ENCODE measurements around the gene PLB1. TPM values are rescaled to one million over a fixed set of nuclear protein-coding genes. Genes with fewer than 3 reads are reported as not detected.

Gene PLB1
- total RNA-seq, 2 experiments from 2014 or later: 0.87 to 1.1 TPM

GRCh38 chr2:28593160-28593755 lies 97.4 kb downstream of the PLB1 start:
- Mint-ChIP-seq H3K9me3 (ENCODE audit: low read depth) (no peaks in the 10 kb centered on the region), H3K4me3 (no peak overlapping the region), H3K27ac (no peak overlapping the region), H3K27me3 (no peaks in the 10 kb centered on the region), H3K4me1 (peaks cover 22% of the 10 kb centered on the region), H3K36me3 (ENCODE audit: low read depth) (no peaks in the 10 kb centered on the region)
- ChIA-PET POLR2A (no interaction called here), CTCF (interaction anchor here (0.6 to 4.7 kb wide), 30 partner anchors 12 to 454 kb away, joined by 3 to 55 read pairs (median 6); partner anchors contain the start of gene PPP1CB)
- ATAC-seq (no peak), DNase-seq (no peak)
- intact Hi-C loops (cut with DNase I, micrococcal nuclease): loop anchor here (5.0 kb wide), 2 partner anchors 214 to 219 kb away; partner anchors contain the start of gene SPDYA (in 1 of the 2)

- Mint-ChIP-seq H3K27ac (peak overlapping the region; percentile 75), H3K4me1 (peaks cover 18% of the 10 kb centered on the region), H3K27me3 (no peaks in the 10 kb centered on the region), H3K36me3 (ENCODE audit: low read depth) (no peaks in the 10 kb centered on the region), H3K4me3 (peak overlapping the region; percentile 39), H3K9me3 (ENCODE audit: low read depth) (no peaks in the 10 kb centered on the region)
- ChIA-PET CTCF (interaction anchor here (0.6 to 4.7 kb wide), 64 partner anchors 10 to 473 kb away, joined by 3 to 55 read pairs (median 6); partner anchors contain the start of genes PPP1CB and TRMT61B), POLR2A (interaction anchor here (1.1 to 1.6 kb wide), 4 partner anchors 158 to 301 kb away, joined by 3 to 10 read pairs (median 4); partner anchors contain the start of gene PPP1CB)
- ATAC-seq (no peak), DNase-seq (no peak)
- intact Hi-C loops (cut with DNase I, micrococcal nuclease): loop anchor here (1.0 to 5.0 kb wide), 7 partner anchors 21 to 300 kb away; partner anchors contain the start of genes SPDYA (in 1 of the 2), TRMT61B (in 1 of the 2) and WDR43 (in 1 of the 2)
Measured at GRCh38 chr2:28594000-28594331, 98.1 kb downstream of the PLB1 start.

GRCh38 chr2:28594332-28595108 lies 98.7 kb downstream of the PLB1 start:
- intact Hi-C loops (cut with DNase I, micrococcal nuclease): loop anchor here (1.0 to 5.0 kb wide), 7 partner anchors 20 to 300 kb away; partner anchors contain the start of genes SPDYA (in 1 of the 2), TRMT61B (in 1 of the 2) and WDR43 (in 1 of the 2)
- H3K9me3 Mint-ChIP-seq (ENCODE audit: low read depth): no peaks in the 10 kb centered on the region
- CTCF ChIA-PET: interaction anchor here (0.6 to 4.7 kb wide), 79 partner anchors 8 to 1687 kb away, joined by 3 to 55 read pairs (median 5); partner anchors contain the start of genes PPP1CB and TRMT61B
- H3K36me3 Mint-ChIP-seq (ENCODE audit: low read depth): no peaks in the 10 kb centered on the region
- ATAC-seq: peak; percentile 90
- H3K4me3 Mint-ChIP-seq: peak overlapping the region; percentile 39
- H3K27me3 Mint-ChIP-seq: no peaks in the 10 kb centered on the region
- peak overlapping the region; percentile 75 for H3K27ac Mint-ChIP-seq
- H3K4me1 Mint-ChIP-seq: peaks cover 18% of the 10 kb centered on the region
- DNase-seq: peak; percentile 93
- POLR2A ChIA-PET: interaction anchor here (0.5 to 1.6 kb wide), 6 partner anchors 13 to 301 kb away, joined by 3 to 10 read pairs (median 4); partner anchors contain the start of gene PPP1CB

GRCh38 chr2:28595323-28595722 lies 99.5 kb downstream of the PLB1 start:
- Mint-ChIP-seq H3K27me3 (no peaks in the 10 kb centered on the region), H3K27ac (no peak overlapping the region), H3K4me3 (no peak overlapping the region), H3K9me3 (ENCODE audit: low read depth) (no peaks in the 10 kb centered on the region), H3K36me3 (ENCODE audit: low read depth) (no peaks in the 10 kb centered on the region), H3K4me1 (peaks cover 18% of the 10 kb centered on the region)
- intact Hi-C loops (cut with DNase I, micrococcal nuclease): loop anchor here in 1 of 2 experiments (2.0 kb wide), 1 partner anchor 19 kb away; no protein-coding TSS in a partner anchor
- POLR2A ChIA-PET: interaction anchor here (1.0 to 1.6 kb wide), 5 partner anchors 28 to 300 kb away, joined by 3 to 10 read pairs (median 4); partner anchors contain the start of gene PPP1CB
- ATAC-seq (no peak), DNase-seq (no peak)
- CTCF ChIA-PET: interaction anchor here (0.6 to 4.7 kb wide), 50 partner anchors 9 to 1687 kb away, joined by 3 to 55 read pairs (median 6); partner anchors contain the start of gene PPP1CB

- peaks cover 24% of the 10 kb centered on the region for H3K4me1 Mint-ChIP-seq
- ChIA-PET POLR2A (no interaction called here), CTCF (interaction anchor here (1.2 kb wide), 1 partner anchor 35 kb away, joined by 4 read pairs; no protein-coding TSS in a partner anchor)
- ATAC-seq: no peak
- no peak overlapping the region for H3K4me3 Mint-ChIP-seq
- intact Hi-C loops (cut with DNase I, micrococcal nuclease): no loop called here
- no peaks in the 10 kb centered on the region for H3K27me3 Mint-ChIP-seq
- H3K36me3 Mint-ChIP-seq (ENCODE audit: low read depth): no peaks in the 10 kb centered on the region
- DNase-seq: no peak
- H3K9me3 Mint-ChIP-seq (ENCODE audit: low read depth): no peaks in the 10 kb centered on the region
- no peak overlapping the region for H3K27ac Mint-ChIP-seq
Measured at GRCh38 chr2:28598484-28598883, 102.6 kb downstream of the PLB1 start.

GRCh38 chr2:28600181-28600580 lies 104.3 kb downstream of the PLB1 start:
- CTCF ChIA-PET: interaction anchor here (0.6 kb wide), 1 partner anchor 9 kb away, joined by 3 read pairs; no protein-coding TSS in a partner anchor
- no peak for DNase-seq
- H3K27ac Mint-ChIP-seq: no peak overlapping the region
- H3K9me3 Mint-ChIP-seq (ENCODE audit: low read depth): no peaks in the 10 kb centered on the region
- no peaks in the 10 kb centered on the region for H3K27me3 Mint-ChIP-seq
- no peak for ATAC-seq
- peaks cover 7% of the 10 kb centered on the region for H3K4me1 Mint-ChIP-seq
- intact Hi-C loops (cut with DNase I, micrococcal nuclease): no loop called here
- POLR2A ChIA-PET: no interaction called here
- no peaks in the 10 kb centered on the region for H3K36me3 Mint-ChIP-seq (ENCODE audit: low read depth)
- H3K4me3 Mint-ChIP-seq: no peak overlapping the region

GRCh38 chr2:28601616-28602015 lies 105.8 kb downstream of the PLB1 start:
- intact Hi-C loops (cut with DNase I, micrococcal nuclease): no loop called here
- H3K4me1 Mint-ChIP-seq: peaks cover 6% of the 10 kb centered on the region
- ChIA-PET POLR2A (no interaction called here), CTCF (interaction anchor here (1.3 kb wide), 1 partner anchor 14 kb away, joined by 3 read pairs; no protein-coding TSS in a partner anchor)
- H3K27me3 Mint-ChIP-seq: no peaks in the 10 kb centered on the region
- DNase-seq (no peak), ATAC-seq (no peak)
- no peak overlapping the region for H3K27ac Mint-ChIP-seq
- H3K9me3 Mint-ChIP-seq (ENCODE audit: low read depth): no peaks in the 10 kb centered on the region
- no peaks in the 10 kb centered on the region for H3K36me3 Mint-ChIP-seq (ENCODE audit: low read depth)
- H3K4me3 Mint-ChIP-seq: no peak overlapping the region

- CTCF ChIA-PET: interaction anchor here (1.3 kb wide), 1 partner anchor 14 kb away, joined by 3 read pairs; no protein-coding TSS in a partner anchor
- POLR2A ChIA-PET: no interaction called here
Measured at GRCh38 chr2:28602136-28602660, 106.3 kb downstream of the PLB1 start.

GRCh38 chr2:28602751-28603639 lies 107.1 kb downstream of the PLB1 start:
- CTCF ChIA-PET: interaction anchor here (0.7 to 2.5 kb wide), 3 partner anchors 8 to 20 kb away, joined by 3 to 14 read pairs (median 4); no protein-coding TSS in a partner anchor
- H3K27ac Mint-ChIP-seq: no peak overlapping the region
- ATAC-seq (no peak), DNase-seq (no peak)
- POLR2A ChIA-PET: no interaction called here
- intact Hi-C loops (cut with DNase I, micrococcal nuclease): no loop called here
- no peak overlapping the region for H3K4me3 Mint-ChIP-seq
- no peaks in the 10 kb centered on the region for H3K9me3 Mint-ChIP-seq (ENCODE audit: low read depth)
- no peaks in the 10 kb centered on the region for H3K27me3 Mint-ChIP-seq
- H3K4me1 Mint-ChIP-seq: peaks cover 6% of the 10 kb centered on the region
- no peaks in the 10 kb centered on the region for H3K36me3 Mint-ChIP-seq (ENCODE audit: low read depth)

More at GRCh38 chr2:28602136-28602660, 106.3 kb downstream of the PLB1 start:
- peaks cover 6% of the 10 kb centered on the region for H3K4me1 Mint-ChIP-seq
- no peak for ATAC-seq
- H3K9me3 Mint-ChIP-seq (ENCODE audit: low read depth): no peaks in the 10 kb centered on the region
- no peak overlapping the region for H3K4me3 Mint-ChIP-seq
- H3K27me3 Mint-ChIP-seq: no peaks in the 10 kb centered on the region
- DNase-seq: no peak
- no peak overlapping the region for H3K27ac Mint-ChIP-seq
- intact Hi-C loops (cut with DNase I, micrococcal nuclease): no loop called here
- H3K36me3 Mint-ChIP-seq (ENCODE audit: low read depth): no peaks in the 10 kb centered on the region

GRCh38 chr2:28603821-28604220 lies 108.0 kb downstream of the PLB1 start:
- Mint-ChIP-seq H3K9me3 (ENCODE audit: low read depth) (no peaks in the 10 kb centered on the region), H3K36me3 (ENCODE audit: low read depth) (no peaks in the 10 kb centered on the region), H3K27ac (no peak overlapping the region), H3K4me1 (peaks cover 6% of the 10 kb centered on the region), H3K27me3 (no peaks in the 10 kb centered on the region), H3K4me3 (no peak overlapping the region)
- ATAC-seq (no peak), DNase-seq (no peak)
- ChIA-PET POLR2A (no interaction called here), CTCF (interaction anchor here (0.6 to 2.5 kb wide), 3 partner anchors 9 to 23 kb away, joined by 3 to 14 read pairs (median 4); no protein-coding TSS in a partner anchor)
- intact Hi-C loops (cut with DNase I, micrococcal nuclease): no loop called here
